Measurements from ENCODE around the gene MYLK. TPM values are rescaled to one million over a fixed set of nuclear protein-coding genes. Genes with fewer than 3 reads are reported as not detected.

MYLK gene
- total and polyA plus RNA-seq, 4 donors = 17.1 to 158 (median 41.9) TPM

DNA sequence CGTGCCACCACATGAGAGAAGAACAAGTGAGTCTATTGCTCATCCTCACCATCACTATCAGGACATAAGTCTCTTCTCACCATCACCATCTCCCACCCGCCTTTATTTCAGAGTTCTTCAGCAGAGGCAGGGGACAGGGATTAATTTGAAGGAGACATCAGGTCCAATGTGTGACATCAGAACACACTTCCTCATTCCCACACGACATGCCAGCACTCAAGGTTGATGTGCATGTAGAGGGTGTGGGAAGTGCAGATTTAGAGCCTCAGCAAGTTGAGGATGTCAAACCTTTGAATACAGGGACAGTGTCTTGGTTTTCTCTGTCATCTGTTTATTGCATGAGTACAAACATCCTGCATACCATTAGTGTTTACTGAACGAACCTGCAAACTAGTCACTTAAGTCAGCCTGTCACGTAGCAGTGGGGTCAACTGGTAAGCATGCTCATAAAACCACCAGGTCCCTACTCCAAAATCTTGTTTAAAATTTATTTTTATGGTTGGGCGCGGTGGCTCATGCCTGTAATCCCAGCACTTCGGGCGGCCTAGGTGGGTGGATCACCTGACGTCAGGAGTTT lies 104.4 kb downstream of the MYLK start:
- Histone ChIP-seq H3K4me1 (ENCODE audit: control insufficient read depth in 4 of 4, insufficient read depth in 4 of 4, low read length in 3 of 4) (peaks cover 5 to 47% (median 19%) of the 10 kb centered on the region in 4 donors), H3K36me3 (ENCODE audit: control insufficient read depth in 4 of 4, insufficient read depth in 3 of 4, low read depth in 1 of 4, low read length in 3 of 4) (peaks cover 0 to 1% (median 0%) of the 10 kb centered on the region in 4 donors), H3K27ac (ENCODE audit: low read depth in 1 of 2, low read length in 2 of 2) (no peak overlapping the region), H3K27me3 (ENCODE audit: control insufficient read depth in 4 of 4, insufficient read depth in 4 of 4, low read length in 3 of 4) (no peaks in the 10 kb centered on the region), H3K9me3 (ENCODE audit: control insufficient read depth in 4 of 4, low read length in 3 of 4) (no peaks in the 10 kb centered on the region), H3K9ac (ENCODE audit: low read depth in 1 of 2, low read length in 2 of 2) (no peak overlapping the region), H3K4me3 (ENCODE audit: low read depth in 1 of 3, low read length in 3 of 3) (no peak overlapping the region)
- DNase-seq (ENCODE audit: low spot score) = no peak
- WGBS = 87% methylated on average over 10 of the region's 10 CpGs
- TF ChIP-seq JUND (IDR thresholded peaks at IDR 0.05) (no peak), FOXA2 (IDR thresholded peaks at IDR 0.05) (no peak), HNF4G (IDR thresholded peaks at IDR 0.05) (no peak)

DNA sequence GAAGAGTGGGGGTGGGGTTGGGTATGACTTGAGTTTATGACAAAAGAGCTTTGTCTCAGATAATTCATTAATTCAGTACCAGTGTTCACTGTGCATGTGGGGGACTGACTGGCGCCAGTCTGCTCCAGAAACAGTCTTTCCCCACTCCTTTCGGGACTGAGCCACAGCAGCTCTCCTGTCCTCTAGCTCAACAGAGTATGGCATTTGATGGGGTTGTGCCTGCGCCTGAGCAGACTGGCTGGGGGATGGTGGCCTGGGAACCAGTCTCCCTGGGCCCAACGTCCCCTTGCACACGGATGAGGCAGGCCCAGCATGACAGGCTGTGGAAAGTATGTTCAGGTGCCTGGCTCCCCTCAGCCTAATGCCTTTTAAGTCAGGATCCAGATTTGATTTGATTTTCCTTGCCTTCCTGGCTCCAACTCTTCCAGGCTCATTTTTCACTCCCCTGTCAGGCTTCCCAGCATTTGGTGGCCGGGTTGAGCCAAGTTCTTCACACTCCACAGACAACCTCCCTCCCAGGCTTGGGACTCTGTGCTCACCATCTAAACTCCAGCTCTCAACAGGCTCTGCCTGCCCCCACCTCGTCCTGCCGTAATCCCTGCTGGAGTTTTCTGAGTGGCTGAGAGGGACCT lies 105.0 kb downstream of the MYLK start:
- H3K9ac ChIP-seq (ENCODE audit: low read depth in 1 of 2, low read length in 2 of 2) = no peak overlapping the region
- H3K27ac ChIP-seq (ENCODE audit: low read depth in 1 of 2, low read length in 2 of 2) = no peak overlapping the region
- no peaks in the 10 kb centered on the region for H3K9me3 ChIP-seq (ENCODE audit: control insufficient read depth in 4 of 4, low read length in 3 of 4)
- peaks cover 0 to 1% (median 0%) of the 10 kb centered on the region in 4 donors for H3K36me3 ChIP-seq (ENCODE audit: control insufficient read depth in 4 of 4, insufficient read depth in 3 of 4, low read depth in 1 of 4, low read length in 3 of 4)
- TF ChIP-seq JUND (IDR thresholded peaks at IDR 0.05) (no peak), TAF1 (conservative IDR thresholded peaks at IDR 0.05) (no peak), HNF4G (IDR thresholded peaks at IDR 0.05) (no peak), GABPA (IDR thresholded peaks at IDR 0.05 in 1 of 2, conservative IDR thresholded peaks at IDR 0.05 in 1 of 2) (no peak)
- TF ChIP-seq, protein P1, sequence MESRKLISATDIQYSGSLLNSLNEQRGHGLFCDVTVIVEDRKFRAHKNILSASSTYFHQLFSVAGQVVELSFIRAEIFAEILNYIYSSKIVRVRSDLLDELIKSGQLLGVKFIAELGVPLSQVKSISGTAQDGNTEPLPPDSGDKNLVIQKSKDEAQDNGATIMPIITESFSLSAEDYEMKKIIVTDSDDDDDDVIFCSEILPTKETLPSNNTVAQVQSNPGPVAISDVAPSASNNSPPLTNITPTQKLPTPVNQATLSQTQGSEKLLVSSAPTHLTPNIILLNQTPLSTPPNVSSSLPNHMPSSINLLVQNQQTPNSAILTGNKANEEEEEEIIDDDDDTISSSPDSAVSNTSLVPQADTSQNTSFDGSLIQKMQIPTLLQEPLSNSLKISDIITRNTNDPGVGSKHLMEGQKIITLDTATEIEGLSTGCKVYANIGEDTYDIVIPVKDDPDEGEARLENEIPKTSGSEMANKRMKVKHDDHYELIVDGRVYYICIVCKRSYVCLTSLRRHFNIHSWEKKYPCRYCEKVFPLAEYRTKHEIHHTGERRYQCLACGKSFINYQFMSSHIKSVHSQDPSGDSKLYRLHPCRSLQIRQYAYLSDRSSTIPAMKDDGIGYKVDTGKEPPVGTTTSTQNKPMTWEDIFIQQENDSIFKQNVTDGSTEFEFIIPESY (IDR thresholded peaks at IDR 0.05) = no peak
- peaks cover 5 to 48% (median 17%) of the 10 kb centered on the region in 4 donors for H3K4me1 ChIP-seq (ENCODE audit: control insufficient read depth in 4 of 4, insufficient read depth in 4 of 4, low read length in 3 of 4)
- no peak for DNase-seq (ENCODE audit: low spot score)
- 86% methylated on average over 8 of the region's 8 CpGs for WGBS
- H3K27me3 ChIP-seq (ENCODE audit: control insufficient read depth in 4 of 4, insufficient read depth in 4 of 4, low read length in 3 of 4) = no peaks in the 10 kb centered on the region
- no peak overlapping the region for H3K4me3 ChIP-seq (ENCODE audit: low read depth in 1 of 3, low read length in 3 of 3)

DNA sequence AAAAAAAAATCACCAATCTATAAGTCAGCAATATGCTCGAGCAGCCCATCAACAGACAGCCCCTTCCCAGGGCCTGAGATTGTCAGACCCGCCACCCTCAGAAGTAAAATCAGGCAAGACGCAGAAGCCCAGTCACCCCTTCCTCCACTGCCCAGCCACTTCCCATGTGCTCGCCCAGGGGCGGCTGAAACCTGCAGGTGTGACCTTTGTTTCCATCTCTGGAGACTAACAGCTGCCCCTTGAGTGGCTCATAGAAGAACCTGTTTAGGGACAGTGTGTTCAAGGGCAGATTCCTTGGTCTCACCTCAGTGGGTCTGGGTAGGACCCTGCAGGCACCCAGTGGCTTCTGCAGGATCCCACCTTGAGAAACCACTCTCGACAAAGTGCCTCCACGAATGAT lies 105.6 kb downstream of the MYLK start:
- WGBS = 94% methylated on average over 7 of the region's 7 CpGs
- no peak for DNase-seq (ENCODE audit: low spot score)
- no peak overlapping the region for H3K27ac ChIP-seq (ENCODE audit: low read depth in 1 of 2, low read length in 2 of 2)

DNA sequence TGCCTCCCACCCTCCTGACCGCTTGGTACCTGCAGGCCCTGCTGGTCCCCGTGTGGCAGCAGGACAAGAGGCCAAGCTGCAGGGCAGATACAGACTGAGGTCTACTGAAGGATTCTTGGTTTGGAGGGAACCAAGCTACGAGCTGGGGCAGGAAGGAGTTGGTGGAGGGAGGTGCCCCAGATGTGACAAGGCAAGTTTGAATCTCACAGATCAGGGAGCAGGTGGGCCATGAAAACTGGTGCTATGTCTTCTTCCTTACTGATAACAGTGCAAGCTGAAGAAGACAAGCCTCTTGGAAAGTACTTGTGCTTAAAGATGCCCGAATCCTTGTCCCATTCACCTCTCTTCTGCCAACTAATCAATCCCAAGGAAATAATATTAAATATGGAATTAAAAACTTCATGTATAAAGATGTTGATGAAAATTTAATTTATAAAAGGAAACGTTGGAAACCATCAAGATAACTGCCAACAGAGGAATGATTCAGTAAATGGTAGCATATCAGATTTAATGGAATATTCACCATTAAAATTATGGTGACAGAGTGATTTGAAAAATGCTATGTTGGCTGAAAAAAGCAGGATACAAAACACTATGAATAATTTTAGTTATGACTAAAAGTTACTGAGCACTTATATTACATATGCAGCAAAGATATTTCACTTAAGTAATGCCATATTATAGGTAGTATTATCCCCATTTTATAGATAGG lies 107.9 kb downstream of the MYLK start:
- H3K4me1 ChIP-seq (ENCODE audit: control insufficient read depth in 4 of 4, insufficient read depth in 4 of 4, low read length in 3 of 4) = peaks cover 0 to 31% (median 2%) of the 10 kb centered on the region in 4 donors
- 83% methylated on average over 5 of the region's 5 CpGs for WGBS
- DNase-seq (ENCODE audit: low spot score) = no peak
- H3K9me3 ChIP-seq (ENCODE audit: control insufficient read depth in 4 of 4, low read length in 3 of 4) = no peaks in the 10 kb centered on the region
- H3K27me3 ChIP-seq (ENCODE audit: control insufficient read depth in 4 of 4, insufficient read depth in 4 of 4, low read length in 3 of 4) = no peaks in the 10 kb centered on the region
- no peak overlapping the region for H3K9ac ChIP-seq (ENCODE audit: low read depth in 1 of 2, low read length in 2 of 2)
- no peak overlapping the region for H3K27ac ChIP-seq (ENCODE audit: low read depth in 1 of 2, low read length in 2 of 2)
- H3K4me3 ChIP-seq (ENCODE audit: low read depth in 1 of 3, low read length in 3 of 3) = no peak overlapping the region
- TF ChIP-seq GABPA (IDR thresholded peaks at IDR 0.05 in 1 of 2, conservative IDR thresholded peaks at IDR 0.05 in 1 of 2) (no peak), NR2F2 (IDR thresholded peaks at IDR 0.05) (no peak), JUND (IDR thresholded peaks at IDR 0.05) (no peak)
- no peaks in the 10 kb centered on the region for H3K36me3 ChIP-seq (ENCODE audit: control insufficient read depth in 4 of 4, insufficient read depth in 3 of 4, low read depth in 1 of 4, low read length in 3 of 4)

More for the DNA sequence above, 105.6 kb downstream of the MYLK start:
- Histone ChIP-seq H3K36me3 (ENCODE audit: control insufficient read depth in 4 of 4, insufficient read depth in 3 of 4, low read depth in 1 of 4, low read length in 3 of 4) (peaks cover 0 to 1% (median 0%) of the 10 kb centered on the region in 4 donors), H3K4me3 (ENCODE audit: low read depth in 1 of 3, low read length in 3 of 3) (no peak overlapping the region), H3K4me1 (ENCODE audit: control insufficient read depth in 4 of 4, insufficient read depth in 4 of 4, low read length in 3 of 4) (peaks cover 0 to 46% (median 12%) of the 10 kb centered on the region in 4 donors), H3K9ac (ENCODE audit: low read depth in 1 of 2, low read length in 2 of 2) (no peak overlapping the region), H3K27me3 (ENCODE audit: control insufficient read depth in 4 of 4, insufficient read depth in 4 of 4, low read length in 3 of 4) (no peaks in the 10 kb centered on the region), H3K9me3 (ENCODE audit: control insufficient read depth in 4 of 4, low read length in 3 of 4) (no peaks in the 10 kb centered on the region)
- TF ChIP-seq RAD21 (IDR thresholded peaks at IDR 0.05) = no peak

Measured in liver (tissue), 9 donors.